IMR-90 (cell line): ENCODE data around the gene NOSTRIN. TPM values are rescaled to one million over a fixed set of nuclear protein-coding genes. Genes with fewer than 3 reads are reported as not detected.

ENCODE experiments used
- ATAC-seq: fragments of 200-7000 bp; cut with Tn5 transposase; 2 replicates; pipeline ENCODE4 v1.9.1; 2020; ENCODE audit warnings: low read depth, mild to moderate bottlenecking, moderate library complexity
- BruUV-seq: library from RNA; stranded (reverse); fragments of 400-500 nt; replicated peaks from 2 replicates; lab custom pipeline; 2021; lab: Mats Ljungman, UMichigan
- CTCF ChIA-PET: fragments of 300-600 bp; formaldehyde crosslinking; extraction: SDS; loops from one replicate; lab custom pipeline; 2021; ENCODE audit warnings: antibody characterized with exemption; lab: Yijun Ruan, JAX
- POLR2A ChIA-PET: fragments of 300-600 bp; sonication (Branson Sonifier 250); formaldehyde crosslinking; loops from one replicate; lab custom pipeline; 2022; ENCODE audit warnings: antibody characterized with exemption; ENCODE audit not compliant: unreplicated experiment; lab: Charles Lee
- DNase-seq: peaks from one replicate; pipeline ENCODE4 v3.0.0; 2013
- H2AFZ ChIP-seq: replicated peaks from 2 replicates; pipeline ENCODE3; 2013; ENCODE audit warnings: low read length, mild to moderate bottlenecking; ENCODE audit not compliant: poor library complexity
- H2AK5ac ChIP-seq: 2 replicates; pipeline ENCODE4 v1.6.1; 2013; ENCODE audit warnings: low read depth, low read length, inconsistent platforms
- H2AK9ac ChIP-seq: replicated peaks from 2 replicates; pipeline ENCODE3; 2013; ENCODE audit warnings: mild to moderate bottlenecking, low read depth, low read length, moderate library complexity; ENCODE audit not compliant: poor library complexity
- H2BK120ac ChIP-seq: 2 replicates; pipeline ENCODE4 v1.6.1; 2013; ENCODE audit warnings: low read depth, low read length, inconsistent platforms
- H2BK15ac ChIP-seq: 3 replicates; pipeline ENCODE4 v1.6.1; 2013; ENCODE audit warnings: low read depth, low read length, inconsistent platforms
- H2BK20ac ChIP-seq: 2 replicates; pipeline ENCODE4 v1.6.1; 2013; ENCODE audit warnings: low read depth, mild to moderate bottlenecking, inconsistent platforms, low read length, moderate library complexity
- H2BK5ac ChIP-seq: 2 replicates; pipeline ENCODE4 v1.6.1; 2013; ENCODE audit warnings: mild to moderate bottlenecking, low read depth, low read length, inconsistent platforms; ENCODE audit not compliant: poor library complexity, severe bottlenecking
- H3K14ac ChIP-seq: replicated peaks from 2 replicates; pipeline ENCODE4 v1.6.1; 2013; ENCODE audit warnings: low read depth, low read length, inconsistent platforms
- H3K18ac ChIP-seq: 2 replicates; pipeline ENCODE4 v1.6.1; 2013; ENCODE audit warnings: low read depth, low read length, control low read depth
- H3K23ac ChIP-seq: 2 replicates; pipeline ENCODE4 v1.6.1; 2013; ENCODE audit warnings: low read depth, low read length, inconsistent platforms
- H3K27ac ChIP-seq: 2 replicates; pipeline ENCODE4 v1.5.1; 2013; ENCODE audit warnings: mild to moderate bottlenecking, control low read depth, low read length; ENCODE audit not compliant: insufficient read depth
- H3K27me3 ChIP-seq: 2 replicates; pipeline ENCODE4 v1.6.1; 2013; ENCODE audit warnings: low read length; ENCODE audit not compliant: control insufficient read depth, insufficient read depth
- H3K36me3 ChIP-seq: 2 replicates; pipeline ENCODE4 v1.6.1; 2013; ENCODE audit warnings: low read length, mixed read lengths; ENCODE audit not compliant: control insufficient read depth, insufficient read depth
- H3K4ac ChIP-seq: 2 replicates; pipeline ENCODE4 v1.6.1; 2013; ENCODE audit warnings: low read depth, low read length, inconsistent platforms
- H3K4me1 ChIP-seq: 2 replicates; pipeline ENCODE4 v1.6.1; 2013; ENCODE audit warnings: low read length, mixed read lengths; ENCODE audit not compliant: control insufficient read depth, insufficient read depth
- H3K4me2 ChIP-seq: 2 replicates; pipeline ENCODE4 v1.6.1; 2013; ENCODE audit warnings: low read depth, mild to moderate bottlenecking, control low read depth, low read length, moderate library complexity
- H3K4me3 ChIP-seq: 2 replicates; pipeline ENCODE4 v1.5.1; 2013; ENCODE audit warnings: low read depth, mild to moderate bottlenecking, control low read depth, low read length, moderate library complexity; ENCODE audit not compliant: insufficient read depth
- H3K56ac ChIP-seq: 2 replicates; pipeline ENCODE4 v1.6.1; 2013; ENCODE audit warnings: low read length, inconsistent platforms; ENCODE audit not compliant: insufficient read depth; ENCODE audit errors: extremely low read depth
- H3K79me1 ChIP-seq, 2 experiments: 2 replicates each; pipeline ENCODE4 v1.6.1; 2013; ENCODE audit warnings: low read length in 2 of 2, inconsistent platforms in 1 of 2, low read depth in 1 of 2
- H3K9ac ChIP-seq: 2 replicates; pipeline ENCODE4 v1.6.1; 2013; ENCODE audit warnings: low read depth, low read length, control low read depth
- H3K9me1 ChIP-seq: 2 replicates; pipeline ENCODE4 v1.6.1; 2013; ENCODE audit warnings: low read length, inconsistent platforms; ENCODE audit not compliant: insufficient read depth
- H3K9me3 ChIP-seq: 2 replicates; pipeline ENCODE4 v1.6.1; 2013; ENCODE audit warnings: low read length; ENCODE audit not compliant: control insufficient read depth, insufficient read depth
- H4K20me1 ChIP-seq: 2 replicates; pipeline ENCODE4 v1.6.1; 2013; ENCODE audit warnings: low read length, inconsistent platforms; ENCODE audit not compliant: insufficient read depth
- H4K5ac ChIP-seq: 2 replicates; pipeline ENCODE4 v1.6.1; 2013; ENCODE audit warnings: mild to moderate bottlenecking, low read depth, low read length, control low read depth
- H4K8ac ChIP-seq, 2 experiments: 2 replicates each; pipeline ENCODE4 v1.6.1; 2013; ENCODE audit warnings: low read depth in 2 of 2, low read length in 2 of 2, control low read depth in 1 of 2, inconsistent platforms in 1 of 2
- H4K91ac ChIP-seq: 2 replicates; pipeline ENCODE4 v1.6.1; 2013; ENCODE audit warnings: low read depth, low read length, inconsistent platforms; ENCODE audit not compliant: insufficient read depth
- BHLHE40 ChIP-seq: fragments of 150-350 bp; IDR thresholded peaks from 2 replicates; pipeline ENCODE4 v1.6.1; 2016; ENCODE audit warnings: mild to moderate bottlenecking, low read depth, low read length
- CEBPB ChIP-seq: IDR thresholded peaks from 2 replicates; pipeline ENCODE4 v1.6.1; 2012; ENCODE audit warnings: low read depth, low read length, improper control_type of control experiment
- CHD1 ChIP-seq: IDR thresholded peaks from 2 replicates; pipeline ENCODE4 v1.6.1; 2012; ENCODE audit warnings: low read depth, low read length, improper control_type of control experiment
- CTCF ChIP-seq: conservative IDR thresholded peaks from 2 replicates; pipeline ENCODE4 v1.5.1; 2012; ENCODE audit warnings: mild to moderate bottlenecking, low read depth, low read length, improper control_type of control experiment
- ELK1 ChIP-seq: fragments of 150-350 bp; IDR thresholded peaks from 2 replicates; pipeline ENCODE4 v1.6.1; 2016; ENCODE audit warnings: low read depth, mild to moderate bottlenecking, low read length, moderate library complexity, borderline replicate concordance
- FOS ChIP-seq: fragments of 150-350 bp; IDR thresholded peaks from 2 replicates; pipeline ENCODE4 v1.6.1; 2016; ENCODE audit warnings: low read depth, low read length
- MAFK ChIP-seq: IDR thresholded peaks from 2 replicates; pipeline ENCODE4 v1.6.1; 2012; ENCODE audit warnings: low read depth, low read length, improper control_type of control experiment
- MAZ ChIP-seq: IDR thresholded peaks from 2 replicates; pipeline ENCODE4 v1.6.1; 2012; ENCODE audit warnings: low read depth, mild to moderate bottlenecking, low read length, improper control_type of control experiment, moderate library complexity, borderline replicate concordance
- MXI1 ChIP-seq: IDR thresholded peaks from 2 replicates; pipeline ENCODE4 v1.6.1; 2012; ENCODE audit warnings: low read depth, mild to moderate bottlenecking, low read length, moderate library complexity, borderline replicate concordance
- NFE2L2 ChIP-seq: fragments of 150-350 bp; IDR thresholded peaks from 2 replicates; pipeline ENCODE4 v1.6.1; 2016; ENCODE audit warnings: low read depth, mild to moderate bottlenecking, low read length
- POLR2A ChIP-seq: IDR thresholded peaks from 2 replicates; pipeline ENCODE4 v1.6.1; 2012; ENCODE audit warnings: mild to moderate bottlenecking, low read depth, low read length
- RAD21 ChIP-seq: IDR thresholded peaks from 2 replicates; pipeline ENCODE4 v1.6.1; 2012; ENCODE audit warnings: low read length, improper control_type of control experiment
- RCOR1 ChIP-seq: IDR thresholded peaks from 2 replicates; pipeline ENCODE4 v1.6.1; 2012; ENCODE audit warnings: mild to moderate bottlenecking, low read length, improper control_type of control experiment; ENCODE audit not compliant: insufficient replicate concordance
- RFX5 ChIP-seq: IDR thresholded peaks from 2 replicates; pipeline ENCODE4 v1.8.0; 2012; ENCODE audit warnings: low read depth, mild to moderate bottlenecking, low read length, moderate library complexity
- SMC3 ChIP-seq: fragments of 150-350 bp; IDR thresholded peaks from 2 replicates; pipeline ENCODE4 v1.6.1; 2016; ENCODE audit warnings: low read depth, mild to moderate bottlenecking, antibody characterized with exemption, low read length, moderate library complexity
- USF2 ChIP-seq: fragments of 150-350 bp; IDR thresholded peaks from 2 replicates; pipeline ENCODE4 v1.6.1; 2017; ENCODE audit warnings: mild to moderate bottlenecking, antibody characterized with exemption, low read length, low read depth
- WGBS, 2 experiments: methylation state at CpG; one replicate each; pipeline versions ENCODE4 v1.1.5 to v1.1.7; 2013; ENCODE audit warnings: missing lambda C conversion rate in 2 of 2; ENCODE audit not compliant: insufficient read length in 1 of 2; ENCODE audit errors: extremely low coverage in 2 of 2; 5-methylcytosine and 5-hydroxymethylcytosine counted together
- dilution Hi-C: fragments of 300-500 bp; cut with HindIII; formaldehyde crosslinking; loops from one replicate; pipeline ENCODE4 v1.14.3; 2018; ENCODE audit warnings: low sequenced_read_pairs; ENCODE audit not compliant: unreplicated experiment
- in situ Hi-C: fragments of 300-500 bp; cut with MboI; formaldehyde crosslinking; loops from 3 replicates; pipeline ENCODE4 v1.14.3; 2019; ENCODE audit warnings: low sequenced_read_pairs, inconsistent platforms, mixed read lengths
- intact Hi-C: fragments of 100-400 bp; cut with micrococcal nuclease; formaldehyde crosslinking; loops from 2 replicates; pipeline ENCODE4 v1.10.0; 2022
- polyA plus RNA-seq, 3 experiments: library from polyadenylated mRNA; depleted of rRNA; stranded (reverse); fragments of >200 nt; gene quantifications; 2 replicates each; pipeline ENCODE4 v1.2.3, GENCODE V29; 2012; ENCODE audit warnings: low replicate concordance in 1 of 3
- total RNA-seq: library from RNA; depleted of rRNA; stranded (reverse); fragments of >200 nt; gene quantifications from 2 replicates; pipeline ENCODE4 v1.2.3, GENCODE V29; 2012

Gene NOSTRIN
- total and polyA plus RNA-seq, 2 of the 4 experiments (the other 2 are of a cell fraction): 0.15 to 0.18 TPM

GRCh38 chr2:168896783-168897182 lies 94.3 kb downstream of the NOSTRIN start:
- dilution Hi-C loops (no loop called here), intact Hi-C loops (no loop called here), in situ Hi-C loops (loop anchor here (25.0 kb wide), 1 partner anchor 759 kb away; no protein-coding TSS in a partner anchor)
- no peaks in the 10 kb centered on the region for H3K9me1 ChIP-seq
- H3K14ac ChIP-seq: no peak overlapping the region
- ChIA-PET POLR2A (no interaction called here), CTCF (no interaction called here)
- ATAC-seq (no peak), DNase-seq (no peak)
- no CpG with 5 or more reads among the region's 4 CpGs for whole genome bisulfite sequencing, 2 experiments
- H2BK15ac ChIP-seq: no peak overlapping the region
- H3K36me3 ChIP-seq: no peaks in the 10 kb centered on the region
- H3K27ac ChIP-seq: no peak overlapping the region
- no peak overlapping the region for H3K4me2 ChIP-seq
- H3K27me3 ChIP-seq: peaks cover 5% of the 10 kb centered on the region; the same call in 1 of the 2 replicates
- no peak overlapping the region for H3K9ac ChIP-seq
- H3K9me3 ChIP-seq: no peaks in the 10 kb centered on the region
- no peak overlapping the region for H2AK5ac ChIP-seq
- H4K8ac ChIP-seq: no peak overlapping the region
- no peak overlapping the region for H2BK20ac ChIP-seq
- H3K79me1 ChIP-seq: no peaks in the 10 kb centered on the region
- H3K4ac ChIP-seq: no peak overlapping the region
- H4K91ac ChIP-seq: no peak overlapping the region
- H3K56ac ChIP-seq: no peak overlapping the region
- H3K23ac ChIP-seq: no peak overlapping the region
- H3K18ac ChIP-seq: no peak overlapping the region
- no peak overlapping the region for H2AK9ac ChIP-seq
- no peak overlapping the region for H4K5ac ChIP-seq
- H2BK120ac ChIP-seq: no peak overlapping the region
- no TSS peak for BruUV-seq
- no peaks in the 10 kb centered on the region for H3K4me1 ChIP-seq
- H3K4me3 ChIP-seq: no peak overlapping the region
- TF ChIP-seq CTCF (no peak), USF2 (no peak), MAFK (no peak), RAD21 (no peak), POLR2A (no peak), SMC3 (no peak), CHD1 (no peak), RFX5 (no peak), FOS (no peak), ELK1 (no peak), BHLHE40 (no peak), CEBPB (no peak), MAZ (no peak), MXI1 (no peak), RCOR1 (no peak), NFE2L2 (no peak)
- no peak overlapping the region for H2BK5ac ChIP-seq
- no peaks in the 10 kb centered on the region for H4K20me1 ChIP-seq
- H2AFZ ChIP-seq: no peak overlapping the region
